GM18499 (cell line): ENCODE results near the gene PCP2.

Source experiments
- ATAC-seq: cut with Tn5 transposase; IDR thresholded peaks from one replicate; pipeline ENCODE4 v1.9.1; 2021; ENCODE audit warnings: moderate number of reproducible peaks; ENCODE audit not compliant: insufficient read depth, unreplicated experiment

The PCP2 gene

GRCh38 chr19:7633698-7634097 is at the start of gene PCP2:
TSS of gene PCP2 (minus strand) at chr19:7633719. CDS start at chr19:7633457, 262 bp downstream.
- ATAC-seq = no peak

- ATAC-seq = no peak
Measured at GRCh38 chr19:7682175-7682855, 48.8 kb upstream of the PCP2 start.

- ATAC-seq = no peak
Measured at GRCh38 chr19:7681340-7682174, 48.0 kb upstream of the PCP2 start.

GRCh38 chr19:7680606-7681339 is 47.3 kb upstream of the PCP2 start, which contains the start of gene TRAPPC5:
TSS of gene TRAPPC5 (plus strand) at chr19:7680833. CDS start at chr19:7682254, 1,421 bp downstream.
- no peak for ATAC-seq

GRCh38 chr19:7679771-7680605 is 46.5 kb upstream of the PCP2 start:
- no peak for ATAC-seq

GRCh38 chr19:7678971-7679751 is 45.6 kb upstream of the PCP2 start:
- ATAC-seq = peak; percentile 49

- no peak for ATAC-seq
Measured at GRCh38 chr19:7677669-7678311, 44.3 kb upstream of the PCP2 start.

- ATAC-seq = no peak
Measured at GRCh38 chr19:7676854-7677253, 43.3 kb upstream of the PCP2 start, which contains the start of gene MCEMP1. TSS of gene MCEMP1 (plus strand) at chr19:7677090. CDS start at chr19:7677121, 31 bp downstream.

- ATAC-seq = no peak
Measured at GRCh38 chr19:7676376-7676775, 42.9 kb upstream of the PCP2 start.

GRCh38 chr19:7674010-7675005 is 40.8 kb upstream of the PCP2 start:
- ATAC-seq = no peak

GRCh38 chr19:7672522-7672921 is 39.0 kb upstream of the PCP2 start:
- ATAC-seq = no peak

GRCh38 chr19:7670790-7671189 is 37.3 kb upstream of the PCP2 start:
- ATAC-seq = no peak

- ATAC-seq = no peak
Measured at GRCh38 chr19:7670150-7670783, 36.7 kb upstream of the PCP2 start.

GRCh38 chr19:7669641-7670040 is 36.1 kb upstream of the PCP2 start:
- ATAC-seq = no peak

- no peak for ATAC-seq
Measured at GRCh38 chr19:7668842-7669241, 35.3 kb upstream of the PCP2 start, which contains the start of gene RETN. TSS of gene RETN (plus strand) at chr19:7669049. CDS start at chr19:7669327, 278 bp downstream.

GRCh38 chr19:7665076-7665475 is 31.6 kb upstream of the PCP2 start:
- ATAC-seq = no peak

- ATAC-seq = no peak
Measured at GRCh38 chr19:7663706-7664105, 30.2 kb upstream of the PCP2 start.
